ENCODE measurements around the gene PDGFC.

DNA sequence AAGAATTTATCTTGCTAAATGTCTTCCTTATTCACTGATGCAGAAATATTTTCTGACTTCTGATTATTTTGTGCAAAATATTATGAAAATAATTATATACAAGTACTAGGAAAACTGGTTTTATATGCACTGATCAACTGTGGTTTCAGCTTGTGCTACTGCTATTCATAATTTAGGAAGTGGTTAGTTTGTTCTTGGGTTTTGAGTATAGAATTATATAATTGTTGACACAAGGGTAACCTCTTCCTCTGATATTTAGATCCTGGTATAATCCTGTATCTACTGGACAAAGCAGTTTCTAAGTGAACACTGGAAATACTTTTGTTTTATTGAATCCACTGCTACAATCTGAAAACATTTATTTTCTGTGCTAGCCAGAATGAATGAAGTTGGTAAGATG, 182.8 kb downstream of the PDGFC start:
- TF ChIP-seq EZH2 (IDR thresholded peaks at IDR 0.05; ENCODE audit: borderline replicate concordance) = no peak
- TF ChIP-seq, protein P1, sequence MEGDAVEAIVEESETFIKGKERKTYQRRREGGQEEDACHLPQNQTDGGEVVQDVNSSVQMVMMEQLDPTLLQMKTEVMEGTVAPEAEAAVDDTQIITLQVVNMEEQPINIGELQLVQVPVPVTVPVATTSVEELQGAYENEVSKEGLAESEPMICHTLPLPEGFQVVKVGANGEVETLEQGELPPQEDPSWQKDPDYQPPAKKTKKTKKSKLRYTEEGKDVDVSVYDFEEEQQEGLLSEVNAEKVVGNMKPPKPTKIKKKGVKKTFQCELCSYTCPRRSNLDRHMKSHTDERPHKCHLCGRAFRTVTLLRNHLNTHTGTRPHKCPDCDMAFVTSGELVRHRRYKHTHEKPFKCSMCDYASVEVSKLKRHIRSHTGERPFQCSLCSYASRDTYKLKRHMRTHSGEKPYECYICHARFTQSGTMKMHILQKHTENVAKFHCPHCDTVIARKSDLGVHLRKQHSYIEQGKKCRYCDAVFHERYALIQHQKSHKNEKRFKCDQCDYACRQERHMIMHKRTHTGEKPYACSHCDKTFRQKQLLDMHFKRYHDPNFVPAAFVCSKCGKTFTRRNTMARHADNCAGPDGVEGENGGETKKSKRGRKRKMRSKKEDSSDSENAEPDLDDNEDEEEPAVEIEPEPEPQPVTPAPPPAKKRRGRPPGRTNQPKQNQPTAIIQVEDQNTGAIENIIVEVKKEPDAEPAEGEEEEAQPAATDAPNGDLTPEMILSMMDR (IDR thresholded peaks at IDR 0.05; ENCODE audit: poor library complexity) = no peak

Measured in hepatocyte (in vitro differentiated cells).